Small intestine (tissue), 7 donors: Measurements from ENCODE around the gene CGB1. TPM values are rescaled to one million over a fixed set of nuclear protein-coding genes. Genes with fewer than 3 reads are reported as not detected.
"Not testable (repeated sequence)": the region's sequence is repeated elsewhere in the genome, so short reads cannot be mapped to it uniquely, and the experiment has no call there.

Experiments
- DNase-seq, 2 donors: peaks; one replicate each; pipeline versions ENCODE4 v3.0.0 to v3.0.0-alpha.2; 2013
- FAIRE-seq: peaks from 2 replicates; lab custom pipeline; 2012; peaks lifted over from hg19 to GRCh38; lab: Jason Lieb, UNC
- H3K27ac ChIP-seq, 3 donors: one replicate each; pipeline ENCODE4 v1.5.1; 2013; ENCODE audit warnings: low read length in 2 of 3, mild to moderate bottlenecking in 2 of 3, control low read depth in 1 of 3, inconsistent platforms in 1 of 3, low read depth in 1 of 3, moderate library complexity in 1 of 3
- H3K27me3 ChIP-seq, 3 donors: one replicate each; pipeline ENCODE4 v1.6.1; 2013; ENCODE audit warnings: low read length in 3 of 3, inconsistent platforms in 1 of 3; ENCODE audit not compliant: control insufficient read depth in 3 of 3, insufficient read depth in 3 of 3
- H3K36me3 ChIP-seq, 3 donors: one replicate each; pipeline ENCODE4 v1.6.1; 2013; ENCODE audit warnings: low read length in 3 of 3, inconsistent platforms in 1 of 3, low read depth in 1 of 3, mild to moderate bottlenecking in 1 of 3, moderate library complexity in 1 of 3; ENCODE audit not compliant: control insufficient read depth in 3 of 3, insufficient read depth in 2 of 3
- H3K4me1 ChIP-seq, 3 donors: one replicate each; pipeline ENCODE4 v1.6.1; 2013; ENCODE audit warnings: low read length in 2 of 3, inconsistent platforms in 1 of 3, low read depth in 1 of 3, mild to moderate bottlenecking in 1 of 3, moderate library complexity in 1 of 3; ENCODE audit not compliant: control insufficient read depth in 3 of 3, insufficient read depth in 2 of 3
- H3K4me3 ChIP-seq, 3 donors: one replicate each; pipeline ENCODE4 v1.5.1; 2013; ENCODE audit warnings: low read length in 3 of 3, control low read depth in 1 of 3, inconsistent platforms in 1 of 3, low read depth in 1 of 3, mild to moderate bottlenecking in 1 of 3, moderate library complexity in 1 of 3
- H3K9me3 ChIP-seq, 2 donors: one replicate each; pipeline ENCODE4 v1.6.1; 2013; ENCODE audit warnings: low read depth in 1 of 2, low read length in 1 of 2; ENCODE audit not compliant: control insufficient read depth in 2 of 2, insufficient read depth in 1 of 2
- WGBS, 3 donors: extraction: QIAGEN DNeasy Blood & Tissue Kit; methylation state at CpG; one replicate each; pipeline ENCODE4 v1.1.7; 2013; 5-methylcytosine and 5-hydroxymethylcytosine counted together
- polyA plus RNA-seq, 4 donors: library from polyadenylated mRNA; stranded (reverse) in 3 of 4; unstranded in 1 of 4; fragments of 200-250 nt in 3 of 4; fragments of 120-200 nt in 1 of 4; gene quantifications; one replicate each; pipeline versions ENCODE4 v1.2.1 to v1.2.3, GENCODE V29; 2013
- donor health status: healthy with polysubstance abuse.
- donor health status: control.
- donor health status: control.
- donor health status: Bipolar disorder and iron deficiency.
- donor health status: healthy.

The CGB1 gene
- polyA plus RNA-seq, 4 donors: not detected

- H3K4me3 ChIP-seq, FAIRE-seq, DNase-seq, H3K4me1 ChIP-seq, H3K27me3 ChIP-seq, H3K27ac ChIP-seq, H3K9me3 ChIP-seq, H3K36me3 ChIP-seq: not testable (repeated sequence)
- 43 to 77% (median 63%) methylated on average over 3 to 9 of the region's 9 CpGs for WGBS, 3 donors
These were observed 3.0 kb upstream of the CGB1 start for GRCh38 chr19:49039736-49040135.

DNA sequence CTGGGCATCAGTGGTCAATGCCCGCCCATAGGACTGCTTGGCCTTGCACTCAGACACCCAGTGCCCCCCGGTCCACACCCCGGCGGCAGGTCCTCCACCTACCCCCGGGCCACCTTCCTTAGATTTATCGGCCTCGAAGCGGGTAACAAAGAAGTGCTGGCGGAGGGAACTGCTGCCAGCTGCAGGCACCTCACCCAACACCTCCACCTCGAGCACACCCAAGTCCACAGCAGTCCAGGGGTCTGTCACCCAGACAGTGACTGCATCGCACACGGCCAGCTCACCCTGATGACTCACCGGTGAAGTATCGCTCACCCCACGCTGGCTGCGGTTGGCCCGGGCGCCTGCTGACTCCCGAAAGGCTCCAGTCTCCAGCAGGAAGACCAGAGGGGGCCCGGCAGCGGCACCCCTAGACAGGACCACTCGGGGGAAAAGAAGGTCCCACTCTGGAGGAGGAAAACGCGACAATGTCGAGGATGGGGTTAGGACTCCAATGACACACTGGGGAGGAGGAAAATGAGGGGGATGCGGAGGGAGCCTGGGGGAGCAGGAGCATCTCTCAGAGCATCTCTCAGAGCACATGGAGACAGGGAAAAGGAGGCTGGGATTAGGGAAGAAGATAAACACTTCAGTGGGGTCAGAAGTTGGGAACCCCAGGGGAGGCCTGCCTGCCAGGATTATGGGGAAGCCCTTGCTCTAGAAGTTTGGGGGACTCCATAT is 2.0 kb upstream of the CGB1 start:
- not testable (repeated sequence) for H3K4me3 ChIP-seq, H3K4me1 ChIP-seq, DNase-seq, FAIRE-seq, H3K36me3 ChIP-seq, H3K9me3 ChIP-seq, H3K27ac ChIP-seq, H3K27me3 ChIP-seq
- WGBS, 3 donors: 75 to 85% (median 84%) methylated on average over 22 to 26 of the region's 26 CpGs

GRCh38 chr19:49038111-49038510 is 1.4 kb upstream of the CGB1 start:
- not testable (repeated sequence) for H3K9me3 ChIP-seq, H3K27ac ChIP-seq, H3K27me3 ChIP-seq, H3K36me3 ChIP-seq, H3K4me1 ChIP-seq, H3K4me3 ChIP-seq, FAIRE-seq, DNase-seq
- 83 to 91% (median 85%) methylated on average over 5 to 8 of the region's 8 CpGs for WGBS, 3 donors

DNA sequence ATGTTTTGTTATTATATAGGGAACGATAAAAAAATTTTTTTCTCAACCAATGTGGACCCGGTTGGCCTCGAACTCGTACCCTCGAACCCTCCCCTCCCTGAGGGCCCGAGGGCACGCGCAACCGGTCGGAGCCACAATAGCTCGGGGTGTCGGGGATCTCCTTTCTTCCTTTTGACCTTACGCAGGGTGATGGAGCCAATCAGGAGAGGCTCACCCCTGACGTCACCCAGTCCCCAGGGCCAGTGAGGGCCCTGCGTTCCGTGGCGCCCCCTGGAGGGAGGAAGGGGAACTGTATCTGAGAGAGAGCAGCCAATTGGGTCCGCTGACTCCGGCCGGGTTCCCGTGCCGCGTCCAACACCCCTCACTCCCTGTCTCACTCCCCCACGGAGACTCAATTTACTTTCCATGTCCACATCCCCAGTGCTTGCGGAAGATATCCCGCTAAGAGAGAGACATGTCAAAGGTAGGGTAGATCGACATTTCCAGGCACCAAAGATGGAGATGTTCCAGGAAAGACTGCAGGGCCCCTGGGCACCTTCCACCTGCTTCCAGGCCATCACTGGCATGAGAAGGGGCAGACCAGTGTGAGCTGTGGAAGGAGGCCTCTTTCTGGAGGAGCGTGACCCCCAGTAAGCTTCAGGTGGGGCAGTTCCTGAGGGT is 4.9 kb downstream of the CGB1 start, which contains the start of gene CGB2:
Gene CGB2, plus strand, starts transcription at position 249 of the 660 bp plus-strand sequence. Its CDS starts 206 bp downstream, at position 455.
- H3K27me3 ChIP-seq, H3K4me1 ChIP-seq, H3K9me3 ChIP-seq, H3K27ac ChIP-seq, H3K4me3 ChIP-seq, FAIRE-seq, H3K36me3 ChIP-seq: not testable (repeated sequence)
- WGBS, 3 donors: 20 to 31% (median 26%) methylated on average over 28 of the region's 28 CpGs
- peak in 1 of 2 donors; percentile 17 for DNase-seq

- H3K27me3 ChIP-seq, H3K36me3 ChIP-seq, H3K4me3 ChIP-seq, DNase-seq, H3K4me1 ChIP-seq, FAIRE-seq, H3K27ac ChIP-seq, H3K9me3 ChIP-seq: not testable (repeated sequence)
- WGBS, 3 donors: 87 to 91% (median 90%) methylated on average over 2 to 5 of the region's 8 CpGs
These were observed 6.4 kb downstream of the CGB1 start for GRCh38 chr19:49030323-49030722.

- H3K9me3 ChIP-seq, H3K36me3 ChIP-seq, H3K4me3 ChIP-seq, H3K27ac ChIP-seq, FAIRE-seq, H3K27me3 ChIP-seq, H3K4me1 ChIP-seq, DNase-seq: not testable (repeated sequence)
- WGBS, 3 donors: 83 to 90% (median 85%) methylated on average over 11 to 14 of the region's 14 CpGs
These were observed 6.9 kb downstream of the CGB1 start for GRCh38 chr19:49029749-49030148.

GRCh38 chr19:49028686-49029085 is 8.0 kb downstream of the CGB1 start:
- H3K27ac ChIP-seq, H3K4me3 ChIP-seq, H3K36me3 ChIP-seq, H3K4me1 ChIP-seq, DNase-seq, H3K27me3 ChIP-seq, FAIRE-seq, H3K9me3 ChIP-seq: not testable (repeated sequence)
- WGBS, 3 donors: 64 to 74% (median 64%) methylated on average over 5 to 9 of the region's 9 CpGs

DNA sequence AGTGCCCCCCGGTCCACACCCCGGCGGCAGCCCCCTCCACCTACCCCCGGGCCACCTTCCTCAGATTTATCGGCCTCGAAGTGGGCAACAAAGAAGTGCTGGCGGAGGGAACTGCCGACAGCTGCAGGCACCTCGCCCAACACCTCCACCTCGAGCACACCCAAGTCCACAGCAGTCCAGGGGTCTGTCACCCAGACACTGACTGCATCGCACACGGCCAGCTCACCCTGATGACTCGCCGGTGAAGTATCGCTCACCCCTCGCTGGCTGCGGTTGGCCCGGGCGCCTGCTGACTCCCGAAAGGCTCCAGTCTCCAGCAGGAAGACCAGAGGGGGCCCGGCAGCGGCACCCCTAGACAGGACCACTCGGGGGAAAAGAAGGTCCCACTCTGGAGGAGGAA is 11.1 kb downstream of the CGB1 start:
- not testable (repeated sequence) for H3K4me1 ChIP-seq, H3K27ac ChIP-seq, FAIRE-seq, H3K36me3 ChIP-seq, H3K4me3 ChIP-seq, DNase-seq, H3K9me3 ChIP-seq
- 77 to 82% (median 78%) methylated on average over 17 to 23 of the region's 23 CpGs for WGBS, 3 donors
- H3K27me3 ChIP-seq: peaks cover 0 to 16% (median 0%) of the 10 kb centered on the region in 3 donors
